ENCODE results near the gene RCE1.
"Not testable (repeated sequence)": the region's sequence is repeated elsewhere in the genome, so short reads cannot be mapped to it uniquely, and the experiment has no call there.

Gene RCE1

GRCh38 chr11:66842896-66843775, at the start of gene RCE1:
TSS of gene RCE1 (plus strand) at chr11:66843441. CDS start at chr11:66843456, 15 bp downstream.
- DNase-seq (ENCODE audit: insufficient read length, low spot score) (peak; percentile 77), FAIRE-seq (no peak)
- peak; percentile 91; the same call in 1 of the 2 replicates for TF ChIP-seq POLR2A (IDR thresholded peaks at IDR 0.05; ENCODE audit: low read depth, low read length)

GRCh38 chr11:66799815-66800214, 43.4 kb upstream of the RCE1 start:
- FAIRE-seq: not testable (repeated sequence)

GRCh38 chr11:66800720-66801428, 42.4 kb upstream of the RCE1 start:
- DNase-seq (ENCODE audit: insufficient read length, low spot score): no peak
- FAIRE-seq: no peak
- no peak for TF ChIP-seq POLR2A (IDR thresholded peaks at IDR 0.05; ENCODE audit: low read depth, low read length)

More at GRCh38 chr11:66799815-66800214, 43.4 kb upstream of the RCE1 start:
- DNase-seq (ENCODE audit: insufficient read length, low spot score): not testable (repeated sequence)

- FAIRE-seq (no peak), DNase-seq (ENCODE audit: insufficient read length, low spot score) (no peak)
- no peak for TF ChIP-seq POLR2A (IDR thresholded peaks at IDR 0.05; ENCODE audit: low read depth, low read length)
Measured at GRCh38 chr11:66809592-66809991, 33.6 kb upstream of the RCE1 start.

- DNase-seq (ENCODE audit: insufficient read length, low spot score) (no peak), FAIRE-seq (no peak)
- no peak for TF ChIP-seq POLR2A (IDR thresholded peaks at IDR 0.05; ENCODE audit: low read depth, low read length)
Measured at GRCh38 chr11:66810576-66811185, 32.6 kb upstream of the RCE1 start.

- FAIRE-seq (no peak), DNase-seq (ENCODE audit: insufficient read length, low spot score) (no peak)
- TF ChIP-seq POLR2A (IDR thresholded peaks at IDR 0.05; ENCODE audit: low read depth, low read length): no peak
Measured at GRCh38 chr11:66814678-66815077, 28.6 kb upstream of the RCE1 start.

GRCh38 chr11:66815646-66816045, 27.6 kb upstream of the RCE1 start:
- peak; percentile 75 for FAIRE-seq
- DNase-seq (ENCODE audit: insufficient read length, low spot score): no peak
- no peak for TF ChIP-seq POLR2A (IDR thresholded peaks at IDR 0.05; ENCODE audit: low read depth, low read length)

- TF ChIP-seq POLR2A (IDR thresholded peaks at IDR 0.05; ENCODE audit: low read depth, low read length): no peak
- no peak for DNase-seq (ENCODE audit: insufficient read length, low spot score)
- no peak for FAIRE-seq
Measured at GRCh38 chr11:66818231-66818955, 24.8 kb upstream of the RCE1 start.

- no peak for TF ChIP-seq POLR2A (IDR thresholded peaks at IDR 0.05; ENCODE audit: low read depth, low read length)
- FAIRE-seq (no peak), DNase-seq (ENCODE audit: insufficient read length, low spot score) (no peak)
Measured at GRCh38 chr11:66820381-66820780, 22.9 kb upstream of the RCE1 start.

- DNase-seq (ENCODE audit: insufficient read length, low spot score) (no peak), FAIRE-seq (no peak)
- no peak for TF ChIP-seq POLR2A (IDR thresholded peaks at IDR 0.05; ENCODE audit: low read depth, low read length)
Measured at GRCh38 chr11:66820901-66821300, 22.3 kb upstream of the RCE1 start.

- no peak for FAIRE-seq
- DNase-seq (ENCODE audit: insufficient read length, low spot score): no peak
- TF ChIP-seq POLR2A (IDR thresholded peaks at IDR 0.05; ENCODE audit: low read depth, low read length): no peak
Measured at GRCh38 chr11:66823700-66824099, 19.5 kb upstream of the RCE1 start.

- FAIRE-seq; DNase-seq (ENCODE audit: insufficient read length, low spot score): not testable (repeated sequence)
Measured at GRCh38 chr11:66824573-66824972, 18.7 kb upstream of the RCE1 start.

- TF ChIP-seq POLR2A (IDR thresholded peaks at IDR 0.05; ENCODE audit: low read depth, low read length): no peak
- DNase-seq (ENCODE audit: insufficient read length, low spot score): no peak
- FAIRE-seq: no peak
Measured at GRCh38 chr11:66834539-66834845, 8.7 kb upstream of the RCE1 start.

GRCh38 chr11:66834943-66835342, 8.3 kb upstream of the RCE1 start:
- DNase-seq (ENCODE audit: insufficient read length, low spot score): no peak
- TF ChIP-seq POLR2A (IDR thresholded peaks at IDR 0.05; ENCODE audit: low read depth, low read length): no peak
- no peak for FAIRE-seq
